Right lobe of liver (tissue), 6 donors: ENCODE data around the gene CDC42BPB. TPM values are rescaled to one million over a fixed set of nuclear protein-coding genes. Genes with fewer than 3 reads are reported as not detected.

Experiments
- ATAC-seq, 4 donors: fragments of 200-7000 bp; cut with Tn5 transposase; one replicate each; pipeline ENCODE4 v1.9.1; 2020; ENCODE audit warnings: mild to moderate bottlenecking in 4 of 4, moderate library complexity in 4 of 4
- DNase-seq, 3 donors: peaks; one replicate each; pipeline ENCODE4 v3.0.0-alpha.2; 2020
- H3K27ac ChIP-seq, 3 donors: fragments of 200-600 bp; one replicate each; pipeline ENCODE4 v1.8.0; 2022
- H3K27me3 ChIP-seq, 2 donors: fragments of 200-600 bp; one replicate each; pipeline ENCODE4 v1.8.0; 2022
- H3K36me3 ChIP-seq, 4 donors: fragments of 200-600 bp; sonication (generic) in 1 of 4; one replicate each; pipeline versions ENCODE4 v1.5.1 to v1.8.0; 2017 to 2022; ENCODE audit warnings: control low read depth in 1 of 4
- H3K4me1 ChIP-seq, 4 donors: fragments of 200-600 bp; sonication (generic) in 1 of 4; one replicate each; pipeline versions ENCODE4 v1.5.1 to v1.8.0; 2017 to 2022; ENCODE audit warnings: control low read depth in 1 of 4
- H3K4me3 ChIP-seq, 3 donors: fragments of 200-600 bp; one replicate each; pipeline ENCODE4 v1.8.0; 2022
- H3K9me3 ChIP-seq, 4 donors: fragments of 200-600 bp; sonication (generic) in 1 of 4; one replicate each; pipeline versions ENCODE4 v1.5.1 to v1.8.0; 2017 to 2022; ENCODE audit warnings: control low read depth in 1 of 4
- CTCF ChIP-seq, 4 donors: fragments of 200-600 bp in 3 of 4; fragments of 450-650 bp in 1 of 4; IDR thresholded peaks; one replicate each; pipeline versions ENCODE4 v1.5.1 to v1.8.0; 2016 to 2022; ENCODE audit warnings: antibody characterized with exemption in 4 of 4, mild to moderate bottlenecking in 2 of 4
- POLR2A ChIP-seq: fragments of 450-650 bp; IDR thresholded peaks from one replicate; pipeline ENCODE4 v1.6.1; 2017; ENCODE audit warnings: antibody characterized with exemption, mild to moderate bottlenecking
- WGBS: methylation state at CpG from one replicate; pipeline ENCODE4 v1.1.6; 2018; ENCODE audit warnings: low coverage, low lambda C conversion rate; ENCODE audit not compliant: insufficient coverage; ENCODE audit errors: missing lambda C conversion rate; 5-methylcytosine and 5-hydroxymethylcytosine counted together
- intact Hi-C, 2 donors: fragments of 100-400 bp; cut with DNase I; formaldehyde crosslinking; loops; one replicate each; pipeline versions ENCODE4 v1.11.2 to v1.14.1; 2022
- total RNA-seq, 6 experiments: library from RNA; depleted of rRNA in 2 of 6; stranded (reverse); fragments of >200 nt in 2 of 6; fragmentation: NEBNext Ultra II Directional in 3 of 6; extraction: Animal tissue kit (Norgen Biotek cat#: 25700) in 3 of 6; gene quantifications; one replicate each; pipeline versions ENCODE4 v1.1.0 to v1.2.4, GENCODE V29; 2016 to 2023
- donor health status: DM: no; HTN: yes; CAD: no.
- donor health status: DM: no; HTN: no; CAD: no.
- donor health status: DM: no; HTN: no; CAD: no.
- donor health status: DM: no; HTN: yes; CAD: no.
- donor health status: DM: no; HTN: yes; CAD: no.

The CDC42BPB gene
- total RNA-seq, 6 experiments from 2014 or later: 38.4 to 55.5 (median 43.0) TPM

DNA sequence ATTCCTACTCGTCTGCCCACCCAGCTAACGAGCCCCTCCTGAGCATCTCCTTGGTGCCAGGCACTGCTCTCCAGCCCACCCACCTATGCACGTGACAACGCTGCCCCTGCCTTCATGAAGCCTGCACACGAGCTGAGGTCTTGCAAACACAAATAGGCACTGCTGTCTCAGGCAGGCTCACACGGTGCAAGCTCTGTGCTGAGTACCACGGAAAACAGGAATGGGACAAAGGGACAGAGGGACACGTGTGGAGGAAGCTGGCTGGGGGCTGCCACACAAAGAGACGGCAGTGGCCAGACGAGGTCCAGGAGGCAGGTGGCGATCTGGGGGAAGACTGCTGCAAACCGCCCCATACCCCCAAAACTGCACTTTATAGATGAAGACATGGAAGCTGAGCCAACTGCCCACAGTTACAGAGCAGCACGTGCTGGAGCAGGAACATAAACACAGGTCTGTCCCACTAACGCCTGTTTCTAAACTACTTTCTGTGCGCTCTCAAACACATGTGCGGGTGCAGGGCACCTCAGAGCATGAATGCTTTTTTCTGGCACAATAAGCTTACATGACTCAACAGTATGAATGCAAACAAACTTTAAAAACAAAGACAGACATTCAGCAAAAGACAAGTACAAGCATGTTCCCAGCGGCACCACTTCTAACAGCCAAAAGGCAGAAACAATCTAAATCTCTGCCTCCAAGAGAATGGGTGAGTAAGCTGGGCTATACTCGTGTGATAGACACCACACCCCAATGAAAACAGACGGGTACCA lies 70.4 kb downstream of the CDC42BPB start:
- H3K4me3 ChIP-seq: no peak overlapping the region
- WGBS: 91% methylated on average over 14 of the region's 19 CpGs
- intact Hi-C loops: no loop called here
- H3K36me3 ChIP-seq: peaks cover 0 to 45% (median 13%) of the 10 kb centered on the region in 4 donors
- H3K4me1 ChIP-seq: no peaks in the 10 kb centered on the region
- H3K27ac ChIP-seq: no peak overlapping the region
- no peaks in the 10 kb centered on the region for H3K27me3 ChIP-seq
- no peak for ATAC-seq
- no peak for TF ChIP-seq POLR2A
- TF ChIP-seq CTCF (IDR thresholded peaks at IDR 0.05): no peak
- no peak for DNase-seq
- peaks cover 0 to 4% (median 0%) of the 10 kb centered on the region in 4 donors for H3K9me3 ChIP-seq

- H3K36me3 ChIP-seq: peaks cover 0 to 50% (median 15%) of the 10 kb centered on the region in 4 donors
Observed at GRCh38 chr14:102985665-102986064, 71.7 kb downstream of the CDC42BPB start.

DNA sequence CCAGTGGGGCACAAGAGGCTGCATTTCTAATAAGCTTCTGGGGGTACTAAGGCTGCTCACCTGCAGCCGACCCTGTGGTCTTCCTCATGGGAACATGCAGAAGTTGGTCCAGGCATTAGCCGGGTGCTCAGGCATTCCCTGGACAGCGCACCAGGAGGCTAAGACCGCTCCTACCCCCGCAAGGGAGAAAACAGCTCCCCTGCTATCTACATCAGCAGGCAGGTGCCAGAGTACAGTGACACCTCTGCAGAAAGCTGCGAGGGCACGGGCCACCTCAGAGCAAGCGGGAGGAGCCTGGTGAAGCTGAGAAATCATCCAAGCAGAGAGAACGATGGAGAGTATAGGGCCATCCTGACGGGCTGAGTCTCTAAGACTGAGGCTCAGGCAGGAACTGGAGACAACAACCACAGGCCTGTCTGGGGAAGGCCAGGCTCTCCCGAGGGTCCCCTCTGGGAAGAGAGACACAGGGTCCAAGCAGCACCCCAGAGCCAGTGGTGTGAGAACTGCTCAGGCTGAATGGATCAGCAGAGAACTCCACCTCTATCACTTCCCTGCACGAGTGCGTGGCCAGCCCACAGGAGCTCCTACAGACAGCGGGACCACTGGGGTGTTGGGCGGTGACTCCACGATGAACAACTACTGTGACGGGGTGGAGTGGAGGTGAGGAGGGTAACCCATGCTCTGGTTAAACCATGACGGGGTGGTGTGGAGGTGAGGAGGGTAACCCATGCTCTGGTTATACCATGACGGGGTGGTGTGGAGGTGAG lies 72.8 kb downstream of the CDC42BPB start:
- TF ChIP-seq CTCF (IDR thresholded peaks at IDR 0.05) (no peak), POLR2A (no peak)
- Histone ChIP-seq H3K36me3 (peaks cover 0 to 61% (median 18%) of the 10 kb centered on the region in 4 donors), H3K4me1 (no peaks in the 10 kb centered on the region), H3K27me3 (no peaks in the 10 kb centered on the region), H3K4me3 (no peak overlapping the region), H3K9me3 (peaks cover 0 to 4% (median 0%) of the 10 kb centered on the region in 4 donors), H3K27ac (no peak overlapping the region)
- ATAC-seq (no peak), DNase-seq (peak in 1 of 3 donors; percentile 48)
- intact Hi-C loops: no loop called here
- WGBS: 97% methylated on average over 3 of the region's 19 CpGs

More at GRCh38 chr14:102985665-102986064, 71.7 kb downstream of the CDC42BPB start:
- Histone ChIP-seq H3K4me3 (no peak overlapping the region), H3K9me3 (peaks cover 0 to 4% (median 0%) of the 10 kb centered on the region in 4 donors), H3K27ac (no peak overlapping the region), H3K4me1 (no peaks in the 10 kb centered on the region), H3K27me3 (no peaks in the 10 kb centered on the region)
- WGBS: 75% methylated on average over 3 of the region's 10 CpGs
- DNase-seq: peak in 1 of 3 donors; percentile 51
- intact Hi-C loops: no loop called here
- TF ChIP-seq POLR2A (no peak), CTCF (IDR thresholded peaks at IDR 0.05) (no peak)
- ATAC-seq: peak in 1 of 4 donors; percentile 20

- no peak for TF ChIP-seq CTCF (IDR thresholded peaks at IDR 0.05)
- TF ChIP-seq POLR2A: no peak
- Histone ChIP-seq H3K36me3 (peaks cover 0 to 69% (median 18%) of the 10 kb centered on the region in 4 donors), H3K27me3 (no peaks in the 10 kb centered on the region), H3K4me1 (no peaks in the 10 kb centered on the region), H3K9me3 (no peaks in the 10 kb centered on the region), H3K4me3 (no peak overlapping the region), H3K27ac (no peak overlapping the region)
- DNase-seq: no peak
- WGBS: 87% methylated on average over 13 of the region's 14 CpGs
- ATAC-seq: no peak
- intact Hi-C loops: no loop called here
Observed at GRCh38 chr14:102983496-102983895, 73.9 kb downstream of the CDC42BPB start.
